DND-41 (cell line): ENCODE data around the gene OR5K2.

Source experiments
- ATAC-seq: fragments of 200-7000 bp; cut with Tn5 transposase; 3 replicates; pipeline ENCODE4 v1.9.1; 2021; ENCODE audit warnings: low read depth; ENCODE audit not compliant: insufficient read depth
- DNase-seq: peaks from one replicate; pipeline ENCODE4 v3.0.0-alpha.2; 2020
- H2AFZ ChIP-seq: 2 replicates; pipeline ENCODE4 v1.6.0; 2012; ENCODE audit warnings: low read depth, low read length
- H3K27ac ChIP-seq: 2 replicates; pipeline ENCODE4 v1.5.1; 2012; ENCODE audit warnings: low read length, inconsistent platforms
- H3K27me3 ChIP-seq: fragments of 200-600 bp; sonication (generic); 2 replicates; pipeline ENCODE4 v1.6.0; 2012; ENCODE audit warnings: low read length, mild to moderate bottlenecking, inconsistent platforms; ENCODE audit not compliant: insufficient read depth, poor library complexity
- H3K36me3 ChIP-seq: 2 replicates; pipeline ENCODE4 v1.5.1; 2012; ENCODE audit warnings: low read length, inconsistent platforms; ENCODE audit not compliant: insufficient read depth
- H3K4me1 ChIP-seq: 2 replicates; pipeline ENCODE4 v1.5.1; 2012; ENCODE audit warnings: mild to moderate bottlenecking, low read length; ENCODE audit not compliant: insufficient read depth
- H3K4me2 ChIP-seq: 2 replicates; pipeline ENCODE4 v1.6.0; 2012; ENCODE audit warnings: mild to moderate bottlenecking, moderate library complexity, low read length, inconsistent platforms; ENCODE audit not compliant: insufficient read depth
- H3K4me3 ChIP-seq, 2 experiments: fragments of 200-600 bp in 1 of 2; shearing (Covaris generic) in 1 of 2; 2 replicates each; pipeline ENCODE4 v1.5.1; 2012 to 2016; ENCODE audit warnings: inconsistent platforms in 2 of 2, low read length in 2 of 2, mild to moderate bottlenecking in 2 of 2, low read depth in 1 of 2, moderate library complexity in 1 of 2
- H3K79me2 ChIP-seq: 2 replicates; pipeline ENCODE4 v1.6.0; 2012; ENCODE audit warnings: low read length, inconsistent platforms; ENCODE audit not compliant: insufficient read depth
- H3K9ac ChIP-seq: 2 replicates; pipeline ENCODE4 v1.6.0; 2012; ENCODE audit warnings: low read depth, mild to moderate bottlenecking, inconsistent platforms, low read length, moderate library complexity
- H3K9me3 ChIP-seq: 2 replicates; pipeline ENCODE4 v1.5.1; 2012; ENCODE audit warnings: low read length, moderate library complexity, mild to moderate bottlenecking, inconsistent platforms; ENCODE audit not compliant: insufficient read depth, severe bottlenecking
- H4K20me1 ChIP-seq: 2 replicates; pipeline ENCODE4 v1.6.0; 2012; ENCODE audit warnings: low read length; ENCODE audit not compliant: insufficient read depth
- EZH2 ChIP-seq: IDR thresholded peaks from 3 replicates; pipeline ENCODE4 v1.6.1; 2012; ENCODE audit warnings: borderline replicate concordance, low read depth, mild to moderate bottlenecking, moderate library complexity, low read length, inconsistent platforms; ENCODE audit not compliant: severe bottlenecking
- TF ChIP-seq, protein P1 (sequence below): IDR thresholded peaks from 2 replicates; pipeline ENCODE4 v1.5.1; 2012; ENCODE audit warnings: borderline replicate concordance, low read length, moderate library complexity, mild to moderate bottlenecking; ENCODE audit not compliant: poor library complexity, severe bottlenecking; ENCODE audit errors: extremely low read depth

OR5K2 gene

DNA sequence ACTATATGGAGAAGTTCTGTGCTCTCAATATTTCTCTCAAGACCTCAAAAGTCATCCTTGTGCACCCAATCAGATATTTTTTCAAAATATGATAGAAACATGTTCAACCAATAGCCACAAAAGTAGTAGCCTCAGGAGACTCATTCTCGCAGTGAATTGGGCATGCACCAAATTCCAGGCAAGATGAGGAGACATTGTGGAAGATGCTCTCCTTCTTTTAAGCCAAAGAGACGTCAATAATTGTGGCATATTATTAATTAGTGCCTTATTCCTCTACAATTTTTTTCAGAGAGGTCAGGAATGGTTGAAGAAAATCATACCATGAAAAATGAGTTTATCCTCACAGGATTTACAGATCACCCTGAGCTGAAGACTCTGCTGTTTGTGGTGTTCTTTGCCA, at the start of gene OR5K2:
OR5K2 (plus strand) TSS at position 301 of the 400 bp plus-strand sequence; CDS start at position 301, 0 bp downstream.
- H4K20me1 ChIP-seq: no peaks in the 10 kb centered on the region
- DNase-seq (no peak), ATAC-seq (no peak)
- no peak within 1 kb of the TSS for H3K27ac ChIP-seq
- H3K27me3 ChIP-seq: no peaks in the 10 kb centered on the region
- H3K9ac ChIP-seq: no peak within 1 kb of the TSS
- H3K4me3 ChIP-seq: no peak within 1 kb of the TSS
- no peaks in the 10 kb centered on the region for H3K4me1 ChIP-seq
- H3K9me3 ChIP-seq: no peaks in the 10 kb centered on the region
- no peaks in the 10 kb centered on the region for H3K36me3 ChIP-seq
- H3K79me2 ChIP-seq: no peaks in the 10 kb centered on the region
- no peak for TF ChIP-seq EZH2
- TF ChIP-seq, protein P1, sequence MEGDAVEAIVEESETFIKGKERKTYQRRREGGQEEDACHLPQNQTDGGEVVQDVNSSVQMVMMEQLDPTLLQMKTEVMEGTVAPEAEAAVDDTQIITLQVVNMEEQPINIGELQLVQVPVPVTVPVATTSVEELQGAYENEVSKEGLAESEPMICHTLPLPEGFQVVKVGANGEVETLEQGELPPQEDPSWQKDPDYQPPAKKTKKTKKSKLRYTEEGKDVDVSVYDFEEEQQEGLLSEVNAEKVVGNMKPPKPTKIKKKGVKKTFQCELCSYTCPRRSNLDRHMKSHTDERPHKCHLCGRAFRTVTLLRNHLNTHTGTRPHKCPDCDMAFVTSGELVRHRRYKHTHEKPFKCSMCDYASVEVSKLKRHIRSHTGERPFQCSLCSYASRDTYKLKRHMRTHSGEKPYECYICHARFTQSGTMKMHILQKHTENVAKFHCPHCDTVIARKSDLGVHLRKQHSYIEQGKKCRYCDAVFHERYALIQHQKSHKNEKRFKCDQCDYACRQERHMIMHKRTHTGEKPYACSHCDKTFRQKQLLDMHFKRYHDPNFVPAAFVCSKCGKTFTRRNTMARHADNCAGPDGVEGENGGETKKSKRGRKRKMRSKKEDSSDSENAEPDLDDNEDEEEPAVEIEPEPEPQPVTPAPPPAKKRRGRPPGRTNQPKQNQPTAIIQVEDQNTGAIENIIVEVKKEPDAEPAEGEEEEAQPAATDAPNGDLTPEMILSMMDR: no peak
- no peak within 1 kb of the TSS for H2AFZ ChIP-seq
- no peak within 1 kb of the TSS for H3K4me2 ChIP-seq

DNA sequence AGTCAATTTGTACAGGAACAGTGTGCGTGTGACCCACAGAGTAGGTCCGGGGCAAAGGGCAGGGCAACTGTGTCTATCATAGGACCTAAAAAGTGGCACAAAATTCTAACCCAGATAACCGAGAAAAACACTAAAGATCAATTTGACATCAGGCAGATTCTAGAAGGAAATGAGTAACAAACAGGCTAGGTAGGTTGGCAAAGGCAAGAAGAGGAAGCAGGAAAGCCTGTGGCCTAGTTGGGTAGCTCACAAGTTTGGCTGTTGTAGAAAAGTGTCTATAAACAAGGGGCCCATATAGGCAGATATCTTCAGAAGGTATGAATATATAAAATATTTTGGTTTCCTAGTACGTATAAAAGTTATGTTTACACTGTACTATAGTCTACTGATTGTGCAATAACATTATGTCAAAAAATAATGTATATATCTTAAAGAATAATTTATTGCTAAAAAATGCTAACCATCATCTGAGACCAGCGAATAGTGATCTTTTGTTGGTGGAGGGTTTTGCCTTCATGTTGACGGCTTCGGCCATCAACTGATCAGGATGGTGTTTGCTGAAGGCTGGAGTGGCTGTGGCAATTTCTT, 47.8 kb upstream of the OR5K2 start:
- no peak for ATAC-seq
- no peak overlapping the region for H3K9ac ChIP-seq
- H2AFZ ChIP-seq: no peak overlapping the region
- H3K4me2 ChIP-seq: no peak overlapping the region
- DNase-seq: no peak
- no peaks in the 10 kb centered on the region for H3K4me1 ChIP-seq
- no peak overlapping the region for H3K27ac ChIP-seq
- H3K79me2 ChIP-seq: no peaks in the 10 kb centered on the region
- no peaks in the 10 kb centered on the region for H4K20me1 ChIP-seq
- H3K36me3 ChIP-seq: no peaks in the 10 kb centered on the region
- TF ChIP-seq, protein P1: no peak
- no peak for TF ChIP-seq EZH2
- no peaks in the 10 kb centered on the region for H3K9me3 ChIP-seq
- H3K27me3 ChIP-seq: no peaks in the 10 kb centered on the region
- no peak overlapping the region for H3K4me3 ChIP-seq

DNA sequence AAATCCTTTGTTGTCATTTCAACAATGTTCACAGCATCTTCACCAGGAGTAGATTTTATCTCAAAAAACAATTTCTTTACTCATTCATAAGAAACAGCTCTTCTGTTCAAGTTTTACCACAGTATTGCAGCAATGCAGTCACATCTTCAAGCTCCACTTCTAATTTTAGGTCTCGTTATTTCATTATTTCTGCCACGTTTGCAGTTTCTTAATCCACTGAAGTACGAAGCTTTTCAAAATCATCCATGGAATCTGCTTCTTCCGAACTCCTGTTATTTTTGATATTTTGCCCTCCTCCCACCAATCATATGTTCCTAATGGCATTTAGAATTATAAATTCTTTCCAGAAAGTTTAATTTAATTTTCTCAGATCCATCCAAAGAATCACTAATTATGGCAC, 47.1 kb upstream of the OR5K2 start:
- H3K4me2 ChIP-seq: no peak overlapping the region
- no peak overlapping the region for H2AFZ ChIP-seq
- no peaks in the 10 kb centered on the region for H3K9me3 ChIP-seq
- ATAC-seq (no peak), DNase-seq (no peak)
- H3K4me1 ChIP-seq: no peaks in the 10 kb centered on the region
- H3K9ac ChIP-seq: no peak overlapping the region
- no peaks in the 10 kb centered on the region for H3K27me3 ChIP-seq
- TF ChIP-seq, protein P1: no peak
- no peak for TF ChIP-seq EZH2
- no peaks in the 10 kb centered on the region for H3K36me3 ChIP-seq
- no peaks in the 10 kb centered on the region for H4K20me1 ChIP-seq
- H3K27ac ChIP-seq: no peak overlapping the region
- H3K4me3 ChIP-seq: no peak overlapping the region
- H3K79me2 ChIP-seq: no peaks in the 10 kb centered on the region
